HEK293T (cell line): ENCODE data around the gene HAS3.

Experiments
- ELF4 ChIP-seq: fragments of 450-650 bp; IDR thresholded peaks from 2 replicates; pipeline ENCODE4 v1.6.1; 2017; ENCODE audit warnings: antibody characterized with exemption
- FOXM1 ChIP-seq: fragments of 450-650 bp; IDR thresholded peaks from 2 replicates; pipeline ENCODE4 v1.6.1; 2017; ENCODE audit warnings: mild to moderate bottlenecking, borderline replicate concordance
- NFRKB ChIP-seq: fragments of 450-650 bp; IDR thresholded peaks from 2 replicates; pipeline ENCODE4 v1.6.1; 2016; ENCODE audit warnings: mild to moderate bottlenecking, moderate library complexity
- SP1 ChIP-seq: fragments of 450-650 bp; IDR thresholded peaks from 2 replicates; pipeline ENCODE4 v1.6.1; 2017
- SUZ12 ChIP-seq: fragments of 450-650 bp; IDR thresholded peaks from 2 replicates; pipeline ENCODE4 v1.6.1; 2016; ENCODE audit warnings: mild to moderate bottlenecking
- ZNF384 ChIP-seq: fragments of 450-650 bp; IDR thresholded peaks from 2 replicates; pipeline ENCODE4 v1.6.1; 2016
- TF ChIP-seq, protein P1 (sequence below): fragments of 450-650 bp; IDR thresholded peaks from 2 replicates; pipeline ENCODE4 v1.6.1; 2016

DNA sequence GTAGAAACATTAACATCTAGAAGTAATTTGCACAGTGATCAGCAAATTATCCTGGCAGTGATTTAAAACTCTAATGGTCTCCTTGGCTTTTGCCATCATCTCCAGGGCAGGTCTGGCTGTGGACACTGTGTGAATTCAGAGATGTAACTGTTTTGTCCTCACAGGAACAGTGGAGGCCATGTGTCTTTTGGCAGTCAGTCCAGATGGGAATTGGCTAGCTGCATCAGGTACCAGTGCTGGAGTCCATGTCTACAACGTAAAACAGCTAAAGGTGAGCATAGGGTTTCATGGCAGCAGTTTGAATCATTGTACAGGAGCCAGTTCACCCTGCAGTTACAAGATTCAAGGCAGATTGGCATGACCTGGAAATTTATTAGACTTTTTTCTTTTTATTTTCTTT is 54.7 kb downstream of the HAS3 start:
- TF ChIP-seq ZNF384, result no peak
- TF ChIP-seq FOXM1, result no peak
- TF ChIP-seq SUZ12, result no peak
- TF ChIP-seq, protein P1, sequence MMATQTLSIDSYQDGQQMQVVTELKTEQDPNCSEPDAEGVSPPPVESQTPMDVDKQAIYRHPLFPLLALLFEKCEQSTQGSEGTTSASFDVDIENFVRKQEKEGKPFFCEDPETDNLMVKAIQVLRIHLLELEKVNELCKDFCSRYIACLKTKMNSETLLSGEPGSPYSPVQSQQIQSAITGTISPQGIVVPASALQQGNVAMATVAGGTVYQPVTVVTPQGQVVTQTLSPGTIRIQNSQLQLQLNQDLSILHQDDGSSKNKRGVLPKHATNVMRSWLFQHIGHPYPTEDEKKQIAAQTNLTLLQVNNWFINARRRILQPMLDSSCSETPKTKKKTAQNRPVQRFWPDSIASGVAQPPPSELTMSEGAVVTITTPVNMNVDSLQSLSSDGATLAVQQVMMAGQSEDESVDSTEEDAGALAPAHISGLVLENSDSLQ, result no peak
- TF ChIP-seq ELF4, result no peak
- no peak for TF ChIP-seq SP1
- no peak for TF ChIP-seq NFRKB
